HepG2 (cell line): ENCODE results near the gene TMEM185B. TPM values are rescaled to one million over a fixed set of nuclear protein-coding genes. Genes with fewer than 3 reads are reported as not detected.

Source experiments
- ATF6 ChIP-seq: sonication (generic); formaldehyde crosslinking; conservative IDR thresholded peaks from 2 replicates; pipeline ENCODE4 v1.4.0; 2020; ENCODE audit warnings: missing genetic modification reagents
- FOXJ3 ChIP-seq: sonication (generic); formaldehyde crosslinking; IDR thresholded peaks from 2 replicates; pipeline ENCODE4 v1.4.0; 2020; ENCODE audit warnings: missing genetic modification reagents, mild to moderate bottlenecking, borderline replicate concordance
- GMEB1 ChIP-seq: sonication (generic); formaldehyde crosslinking; IDR thresholded peaks from 2 replicates; pipeline ENCODE4 v1.5.1; 2020; ENCODE audit warnings: missing genetic modification reagents, mild to moderate bottlenecking, borderline replicate concordance
- JARID2 ChIP-seq: sonication (generic); formaldehyde crosslinking; IDR thresholded peaks from 2 replicates; pipeline ENCODE4 v1.8.1; 2023; ENCODE audit warnings: missing genetic modification reagents, inconsistent platforms; ENCODE audit not compliant: insufficient replicate concordance
- MEF2D ChIP-seq: sonication (generic); formaldehyde crosslinking; IDR thresholded peaks from 2 replicates; pipeline ENCODE4 v1.5.1; 2020; ENCODE audit warnings: mild to moderate bottlenecking, missing genetic modification reagents
- NCOR1 ChIP-seq: fragments of 200-600 bp; sonication (generic); IDR thresholded peaks from 2 replicates; pipeline ENCODE4 v1.7.0; 2017; ENCODE audit warnings: antibody characterized with exemption, low read length, borderline replicate concordance
- NR3C1 ChIP-seq: sonication (generic); formaldehyde crosslinking; IDR thresholded peaks from 2 replicates; pipeline ENCODE4 v1.4.0; 2020; ENCODE audit warnings: missing genetic modification reagents
- RARA ChIP-seq: IDR thresholded peaks from 2 replicates; pipeline ENCODE4 v1.6.1; 2016; ENCODE audit warnings: missing genetic modification reagents, missing compliant biosample characterization
- SNAI1 ChIP-seq: sonication (generic); formaldehyde crosslinking; IDR thresholded peaks from 2 replicates; pipeline ENCODE4 v1.5.0; 2020; ENCODE audit warnings: mild to moderate bottlenecking, missing genetic modification reagents, borderline replicate concordance
- ZNF431 ChIP-seq: sonication (generic); formaldehyde crosslinking; IDR thresholded peaks from 2 replicates; pipeline ENCODE4 v1.9.0; 2022; ENCODE audit warnings: missing genetic modification reagents, low read depth, mild to moderate bottlenecking, borderline replicate concordance
- ZNF891 ChIP-seq: sonication (generic); formaldehyde crosslinking; IDR thresholded peaks from 2 replicates; pipeline ENCODE4 v1.5.0; 2020; ENCODE audit warnings: mild to moderate bottlenecking, missing genetic modification reagents
- ZSCAN22 ChIP-seq: sonication (generic); formaldehyde crosslinking; IDR thresholded peaks from 2 replicates; pipeline ENCODE4 v1.4.0; 2020; ENCODE audit warnings: mild to moderate bottlenecking, missing genetic modification reagents
- polyA plus RNA-seq, 8 experiments: library from polyadenylated mRNA; depleted of rRNA in 3 of 8; stranded (reverse) in 7 of 8; unstranded in 1 of 8; fragments of >200 nt; fragmentation: Illumina TruSeq in 4 of 8; extraction: Trizol in 4 of 8; gene quantifications; 2 replicates each; pipeline versions ENCODE4 v1.2.1 to v1.2.3, GENCODE V29; 2011 to 2016; ENCODE audit warnings: low read depth in 4 of 8, missing spikeins in 1 of 8, mixed read lengths in 1 of 8; ENCODE audit not compliant: insufficient read depth in 1 of 8
- total RNA-seq, 5 experiments: library from RNA; depleted of rRNA; stranded (reverse); fragments of >200 nt; fragmentation: Illumina TruSeq; extraction: Trizol; gene quantifications; 2 replicates each; pipeline ENCODE4 v1.2.3, GENCODE V29; 2016; ENCODE audit warnings: low read depth in 1 of 5

Gene TMEM185B
- total and polyA plus RNA-seq, 2 of the 13 experiments (the other 11 are each of a cell fraction or from before 2014, with no cell fraction given): 5.6 to 7.0 TPM

- TF ChIP-seq ATF6: no peak
- TF ChIP-seq RARA (CRISPR knock-in tag): no peak
- no peak for TF ChIP-seq GMEB1 (CRISPR knock-in tag)
- TF ChIP-seq ZSCAN22: no peak
- no peak for TF ChIP-seq ZNF891 (CRISPR knock-in tag)
- no peak for TF ChIP-seq SNAI1
- TF ChIP-seq NCOR1: no peak
- TF ChIP-seq ZNF431 (CRISPR knock-in tag): no peak
- TF ChIP-seq MEF2D (CRISPR knock-in tag): no peak
- TF ChIP-seq FOXJ3 (CRISPR knock-in tag): no peak
- TF ChIP-seq NR3C1: no peak
- no peak for TF ChIP-seq JARID2 (CRISPR knock-in tag)
- TF ChIP-seq, all 625 proteins: peak for 0
Measured at GRCh38 chr2:120265006-120265405, 41.8 kb upstream of the TMEM185B start (continued).
